ENCODE measurements around the gene UGT1A8. TPM values are rescaled to one million over a fixed set of nuclear protein-coding genes. Genes with fewer than 3 reads are reported as not detected.

UGT1A8 gene
- polyA plus RNA-seq, 2 of the 4 experiments (the other 2 are of a cell fraction), result 0.22 TPM; not detected in 1

GRCh38 chr2:233756429-233757081, 139.1 kb downstream of the UGT1A8 start:
- CTCF ChIA-PET, result interaction anchor here (0.6 kb wide), 1 partner anchor 36 kb away, joined by 3 read pairs; no protein-coding TSS in a partner anchor
- POLR2A ChIA-PET, result interaction anchor here (0.9 kb wide), 1 partner anchor 270 kb away, joined by 3 read pairs; no protein-coding TSS in a partner anchor
- H3K27ac ChIP-seq, result peak overlapping the region; percentile 91 to 94
- H3K4me3 ChIP-seq, result no peak overlapping the region
- H3K4me1 ChIP-seq, result peaks cover 39% of the 10 kb centered on the region
- DNase-seq (ENCODE audit: low read depth in 1 of 2, low spot score in 1 of 2), result peak; percentile 21 to 92
- peaks cover 40% of the 10 kb centered on the region for H3K9me3 ChIP-seq
- peak; percentile 84 for ATAC-seq
- 3% methylated on average over 7 of the region's 7 CpGs for WGBS (ENCODE audit: missing lambda C conversion rate)
- H3K4me2 ChIP-seq, result peak overlapping the region; percentile 57
- FAIRE-seq, result peak; percentile 99
- TF ChIP-seq POLR2AphosphoS2 (conservative IDR thresholded peaks at IDR 0.05; ENCODE audit: low read length), result no peak
- TF ChIP-seq HES2 (IDR thresholded peaks at IDR 0.05), result peak; percentile 80; the same call in 1 of the 2 replicates
- TF ChIP-seq HOXB13 (CRISPR knock-in tag; IDR thresholded peaks at IDR 0.05; ENCODE audit: low read depth), result 0 out of 2 replicates have a peak, but pooled peaks have one; percentile 7
- TF ChIP-seq CEBPB (IDR thresholded peaks at IDR 0.05), result peak; percentile 92 to 94
- peak; percentile 61 for TF ChIP-seq FOSL2 (IDR thresholded peaks at IDR 0.05)
- peak; percentile 76 for TF ChIP-seq FOSL2 (CRISPR knock-in tag; IDR thresholded peaks at IDR 0.05)
- peak; percentile 99 for TF ChIP-seq EP300 (IDR thresholded peaks at IDR 0.05)
- peak; percentile 99 for TF ChIP-seq GATA3 (IDR thresholded peaks at IDR 0.05; ENCODE audit: borderline replicate concordance)
- peak; percentile 95 to 97 for TF ChIP-seq JUN (IDR thresholded peaks at IDR 0.05)
- no peak for TF ChIP-seq NPAS2 (CRISPR knock-in tag; IDR thresholded peaks at IDR 0.05; ENCODE audit: borderline replicate concordance)
- no peak for TF ChIP-seq HDAC2 (IDR thresholded peaks at IDR 0.05)
- no peak; the same call in 1 of the 2 replicates for TF ChIP-seq E2F6 (IDR thresholded peaks at IDR 0.05; ENCODE audit: borderline replicate concordance, low read depth)
- TF ChIP-seq BCL3 (IDR thresholded peaks at IDR 0.05), result peak; percentile 92; the same call in 2 of the 3 replicates
- TF ChIP-seq HOXB5 (CRISPR knock-in tag; IDR thresholded peaks at IDR 0.05), result peak; percentile 22; the same call in 1 of the 2 replicates
- no peak for TF ChIP-seq TFCP2L1 (CRISPR knock-in tag; IDR thresholded peaks at IDR 0.05)
- no peak for TF ChIP-seq FOSB (CRISPR knock-in tag; IDR thresholded peaks at IDR 0.05)
- TF ChIP-seq RAD21 (conservative IDR thresholded peaks at IDR 0.05 in 1 of 2, IDR thresholded peaks at IDR 0.05 in 1 of 2), result peak; percentile 0 to 56; a peak in 4 of 5 replicates
- no peak for TF ChIP-seq NFE2L2 (conservative IDR thresholded peaks at IDR 0.05; ENCODE audit: low read length)
- peak; percentile 88 for TF ChIP-seq JUNB (IDR thresholded peaks at IDR 0.05)
- peak; percentile 90 for TF ChIP-seq RARB (CRISPR knock-in tag; IDR thresholded peaks at IDR 0.05)
- TF ChIP-seq ESRRA (IDR thresholded peaks at IDR 0.05; ENCODE audit: borderline replicate concordance, low read length), result peak; percentile 46; the same call in 1 of the 2 replicates
- no peak for TF ChIP-seq PHF8 (IDR thresholded peaks at IDR 0.05; ENCODE audit: borderline replicate concordance, low read depth)
- TF ChIP-seq ZSCAN20 (CRISPR knock-in tag; IDR thresholded peaks at IDR 0.05), result no peak
- TF ChIP-seq MAX (IDR thresholded peaks at IDR 0.05), result peak; percentile 60
- peak; percentile 40 for TF ChIP-seq SMC3 (IDR thresholded peaks at IDR 0.05)

- Histone ChIP-seq H3K4me3 (no peak overlapping the region), H3K4me1 (peaks cover 46% of the 10 kb centered on the region), H3K4me2 (peak overlapping the region; percentile 57; the same call in 2 of the 3 replicates), H3K9me3 (peaks cover 24% of the 10 kb centered on the region), H3K27ac (peak overlapping the region; percentile 91 to 94)
- no peak for DNase-seq (ENCODE audit: low read depth in 1 of 2, low spot score in 1 of 2)
- FAIRE-seq, result no peak
- no peak for ATAC-seq
- POLR2A ChIA-PET, result interaction anchor here (1.0 kb wide), 1 partner anchor 75 kb away, joined by 3 read pairs; no protein-coding TSS in a partner anchor
- CTCF ChIA-PET, result interaction anchor here (1.6 kb wide), 1 partner anchor 75 kb away, joined by 5 read pairs; no protein-coding TSS in a partner anchor
- TF ChIP-seq HOXB13 (CRISPR knock-in tag; IDR thresholded peaks at IDR 0.05; ENCODE audit: low read depth) (no peak), FOSL2 (IDR thresholded peaks at IDR 0.05) (no peak), FOSL2 (CRISPR knock-in tag; IDR thresholded peaks at IDR 0.05) (no peak), ESRRA (IDR thresholded peaks at IDR 0.05; ENCODE audit: borderline replicate concordance, low read length) (no peak), NFE2L2 (conservative IDR thresholded peaks at IDR 0.05; ENCODE audit: low read length) (no peak), GATA3 (IDR thresholded peaks at IDR 0.05; ENCODE audit: borderline replicate concordance) (no peak), POLR2AphosphoS2 (conservative IDR thresholded peaks at IDR 0.05; ENCODE audit: low read length) (no peak), JUNB (IDR thresholded peaks at IDR 0.05) (no peak), RAD21 (conservative IDR thresholded peaks at IDR 0.05 in 1 of 2, IDR thresholded peaks at IDR 0.05 in 1 of 2) (no peak), ZNF302 (CRISPR knock-in tag; IDR thresholded peaks at IDR 0.05) (no peak), PBX3 (IDR thresholded peaks at IDR 0.05) (no peak), CBX2 (IDR thresholded peaks at IDR 0.05; ENCODE audit: borderline replicate concordance, low read depth) (no peak), HOXB5 (CRISPR knock-in tag; IDR thresholded peaks at IDR 0.05) (no peak), CTCF (IDR thresholded peaks at IDR 0.05) (no peak)
These were observed 140.7 kb downstream of the UGT1A8 start for GRCh38 chr2:233758141-233758540.

Measured in A549 (cell line).